Stimulated activated CD4-positive, alpha-beta T cell treated with anti-CD3 and anti-CD28 coated beads, TNF-alpha, amount 100 ng/mL, for 4 hours (primary cell): ENCODE data around the gene PCDH17.

Experiments
- DNase-seq, 3 experiments: peaks; one replicate each; pipeline ENCODE4 v3.0.0-alpha.2; 2020; ENCODE audit warnings: low read depth in 3 of 3

Gene PCDH17

DNA sequence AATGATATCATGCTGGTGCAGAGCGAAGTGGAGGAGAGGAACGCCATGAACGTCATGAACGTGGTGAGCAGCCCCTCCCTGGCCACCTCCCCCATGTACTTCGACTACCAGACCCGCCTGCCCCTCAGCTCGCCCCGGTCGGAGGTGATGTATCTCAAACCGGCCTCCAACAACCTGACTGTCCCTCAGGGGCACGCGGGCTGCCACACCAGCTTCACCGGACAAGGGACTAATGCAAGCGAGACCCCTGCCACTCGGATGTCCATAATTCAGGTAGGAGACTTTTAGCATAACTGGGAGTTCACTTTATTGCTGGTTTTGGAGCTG, 3.3 kb downstream of the PCDH17 start:
- DNase-seq = no peak

DNA sequence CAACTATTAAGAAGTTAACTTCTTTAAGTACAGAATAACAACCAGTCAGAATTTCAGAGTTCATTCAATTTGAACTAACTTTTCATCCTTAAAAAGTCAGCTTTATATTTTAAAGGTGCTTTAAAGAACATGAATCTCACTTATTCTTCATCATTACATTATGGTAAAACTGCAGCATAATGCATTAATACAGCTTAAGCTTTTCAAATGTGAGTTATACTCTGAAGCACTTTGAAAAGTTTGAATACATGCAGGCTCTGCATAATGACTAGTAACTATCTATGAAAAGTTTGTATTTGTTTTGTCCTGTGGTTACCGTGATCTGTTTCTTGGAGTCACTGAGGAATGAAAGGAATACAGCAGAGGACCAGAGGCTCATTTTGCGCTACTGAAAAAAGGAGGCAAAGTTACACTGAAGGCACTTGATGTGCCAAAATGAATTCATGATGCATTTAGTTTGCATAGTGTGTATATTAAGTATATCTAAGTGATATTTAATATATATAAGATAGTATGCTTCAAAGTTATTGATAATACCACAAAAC, 4.1 kb downstream of the PCDH17 start:
- no peak for DNase-seq

DNA sequence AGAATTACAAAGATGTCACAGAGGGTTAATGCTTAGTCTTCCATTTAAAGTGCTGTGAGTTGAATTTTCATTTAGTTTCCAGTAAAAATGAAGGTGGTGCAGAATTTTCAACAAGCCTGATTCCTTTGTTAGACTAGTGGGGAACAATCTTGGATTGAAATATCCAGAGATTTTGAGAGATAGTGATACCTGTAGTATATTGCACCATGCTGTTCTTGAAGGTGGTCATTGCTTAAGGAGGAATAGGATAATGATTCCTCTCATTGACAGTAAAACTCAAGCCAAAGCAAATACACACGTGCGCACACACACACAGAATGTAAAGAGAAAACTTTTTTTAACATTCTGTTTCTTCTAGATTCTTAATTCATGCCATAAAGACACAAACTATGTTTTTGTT, 5.3 kb downstream of the PCDH17 start:
- no peak for DNase-seq

DNA sequence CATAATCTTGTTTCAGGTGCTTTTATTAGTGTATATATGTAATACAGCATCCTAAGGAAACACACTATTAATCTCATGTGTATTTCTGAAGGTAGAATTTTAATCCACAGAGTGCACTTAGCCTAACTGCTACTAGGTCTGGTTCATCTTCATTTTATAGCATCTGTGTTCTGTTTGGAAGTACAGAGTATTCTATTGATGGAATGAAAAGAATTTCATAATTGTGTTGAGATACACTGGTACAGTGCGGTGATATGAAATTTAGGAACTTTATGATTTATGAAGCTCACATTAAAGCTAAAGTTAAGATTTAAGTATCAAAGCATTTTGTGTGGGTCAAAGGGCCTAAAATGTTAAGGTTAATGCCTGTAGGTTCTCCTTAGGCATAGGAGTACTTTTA, 6.0 kb downstream of the PCDH17 start:
- no peak for DNase-seq

DNA sequence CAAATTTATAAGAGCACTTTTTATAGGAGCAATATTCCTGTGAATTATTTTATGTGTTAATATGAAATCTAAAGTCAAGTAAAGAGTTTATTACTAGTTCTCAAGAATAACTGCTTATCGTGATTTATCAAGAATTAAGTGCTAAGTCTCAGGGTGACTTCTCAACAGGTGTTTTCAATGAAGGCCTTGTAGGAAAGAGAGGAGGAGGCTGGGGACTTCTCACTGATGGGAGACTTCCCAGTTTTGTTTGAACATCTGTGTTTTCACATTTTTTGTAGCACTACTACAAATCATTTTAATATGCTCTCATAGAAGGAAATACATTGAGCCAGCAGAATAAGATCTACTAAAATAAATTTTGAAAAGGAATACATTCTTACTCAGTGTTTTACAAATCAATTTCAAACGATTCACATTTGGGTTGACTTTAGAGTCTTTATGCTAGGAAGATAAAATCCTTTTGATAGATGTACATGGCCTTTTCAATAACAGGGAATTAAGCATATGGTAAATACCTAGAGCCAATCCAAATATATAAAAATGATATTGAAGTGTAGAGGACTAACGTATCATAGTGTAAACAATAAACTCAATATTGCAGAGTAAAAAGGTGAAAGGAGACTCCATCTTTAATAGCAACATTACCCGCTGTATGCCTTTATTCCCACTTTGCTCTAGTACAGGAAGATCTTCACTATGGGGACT, 6.8 kb downstream of the PCDH17 start:
- no peak for DNase-seq

DNA sequence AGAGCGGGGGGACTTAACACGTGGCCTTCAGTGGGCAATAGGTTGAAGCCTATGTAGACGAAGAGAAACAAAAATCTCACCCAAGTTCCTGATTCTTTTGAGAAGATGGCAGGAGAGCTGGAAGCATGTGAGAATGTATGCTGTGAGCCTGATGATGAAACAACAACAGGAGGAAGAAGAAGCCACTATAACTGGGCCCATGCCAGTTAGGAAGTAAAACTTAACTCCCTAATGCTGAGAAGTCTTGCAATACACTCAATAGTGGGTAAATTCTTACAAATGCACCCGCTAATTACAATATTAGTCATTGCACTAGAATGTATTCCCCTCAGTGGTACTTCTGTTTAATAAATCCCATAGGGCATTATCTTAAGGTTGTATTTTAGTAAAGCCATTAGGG, 9.1 kb downstream of the PCDH17 start:
- DNase-seq = no peak

DNA sequence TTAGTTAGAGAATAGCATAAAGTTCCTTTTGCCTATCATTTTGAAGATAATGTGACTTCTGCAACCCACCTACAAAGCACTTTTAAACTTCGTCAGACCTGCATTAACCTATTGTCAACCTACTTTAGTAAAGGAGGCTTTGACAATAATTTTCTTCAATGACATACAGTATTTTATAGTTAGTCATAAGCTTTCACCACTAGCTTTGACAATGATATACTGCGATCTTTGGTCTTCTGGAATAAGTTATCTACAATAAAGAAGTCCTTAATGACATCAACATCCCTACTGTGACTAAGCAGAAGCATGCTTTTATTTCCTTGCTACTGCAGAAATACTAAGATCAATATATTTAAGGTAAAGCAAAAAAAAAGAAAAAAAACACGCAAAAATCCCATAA, 9.5 kb downstream of the PCDH17 start:
- no peak for DNase-seq

DNA sequence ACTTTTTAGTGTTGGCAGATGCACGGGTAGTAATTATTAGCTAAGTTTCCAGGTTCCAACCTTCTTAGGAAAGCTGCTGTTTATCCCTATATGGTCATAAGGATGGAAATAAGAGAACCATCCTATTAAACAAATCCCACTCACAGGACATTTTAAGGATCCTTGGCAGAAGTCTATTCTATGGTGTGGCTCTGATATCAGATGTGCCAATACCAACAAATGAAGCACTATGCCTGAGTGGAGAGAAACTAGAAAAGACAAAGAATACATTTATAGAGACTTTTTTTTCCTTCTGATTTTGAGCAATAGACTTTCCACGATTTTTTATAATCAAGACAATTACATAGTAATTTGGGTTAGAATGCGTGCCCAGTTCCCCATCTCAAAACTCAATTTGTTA, 12.6 kb downstream of the PCDH17 start:
- no peak for DNase-seq

DNA sequence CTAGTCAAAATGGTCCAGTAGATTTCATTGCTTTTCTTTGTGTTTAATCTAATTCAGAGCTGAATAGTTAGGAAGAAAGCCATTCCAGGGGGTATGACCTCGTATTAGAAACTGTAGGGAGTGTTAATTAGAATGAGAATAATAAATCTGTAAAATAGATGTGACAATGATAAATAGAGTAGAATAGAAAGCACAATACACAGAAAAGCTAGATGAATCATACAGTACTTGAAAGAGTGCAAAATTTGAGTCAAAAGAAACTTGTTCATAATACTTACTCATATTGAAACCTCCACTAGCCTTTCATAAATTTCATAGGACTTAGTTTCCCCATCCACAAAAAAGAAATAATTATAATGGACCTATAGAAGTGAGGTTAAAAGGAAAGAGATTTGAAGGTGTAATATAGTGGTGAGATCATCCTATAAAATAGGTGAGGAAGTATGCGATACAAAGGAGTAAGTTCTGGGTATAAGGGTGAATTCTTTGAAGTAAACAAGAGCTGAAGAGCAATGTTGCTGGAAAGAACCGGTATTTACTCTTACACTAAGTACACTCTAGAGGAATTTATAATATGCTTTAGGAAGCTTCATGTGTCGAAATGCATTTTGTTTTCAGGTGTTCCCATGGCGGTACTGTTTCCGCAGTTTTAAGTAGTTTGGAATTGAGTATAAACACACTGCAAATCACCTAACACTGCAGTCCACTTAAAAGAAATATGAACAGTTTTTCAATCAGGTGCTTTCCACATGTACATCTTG, 21.9 kb downstream of the PCDH17 start:
- DNase-seq = no peak

DNA sequence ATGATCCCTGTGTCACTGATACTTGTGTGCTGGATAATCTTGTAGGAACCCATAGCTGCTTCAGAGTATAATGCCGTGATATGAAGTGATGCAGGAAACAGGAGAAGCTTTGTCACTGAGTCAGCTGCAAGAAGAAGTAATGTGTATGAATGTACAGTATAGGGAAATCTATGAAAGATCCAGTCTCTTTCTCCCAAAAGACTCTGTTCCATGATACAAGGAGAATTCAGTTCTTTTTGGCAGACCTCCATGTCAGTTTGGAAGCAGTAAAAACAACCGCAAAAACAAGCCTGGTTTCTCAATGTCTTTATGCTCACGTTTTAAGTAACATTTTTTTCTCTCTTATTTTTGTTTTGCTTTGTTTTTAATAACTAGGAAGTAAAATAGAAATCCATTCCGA, 33.9 kb downstream of the PCDH17 start:
- DNase-seq = no peak

DNA sequence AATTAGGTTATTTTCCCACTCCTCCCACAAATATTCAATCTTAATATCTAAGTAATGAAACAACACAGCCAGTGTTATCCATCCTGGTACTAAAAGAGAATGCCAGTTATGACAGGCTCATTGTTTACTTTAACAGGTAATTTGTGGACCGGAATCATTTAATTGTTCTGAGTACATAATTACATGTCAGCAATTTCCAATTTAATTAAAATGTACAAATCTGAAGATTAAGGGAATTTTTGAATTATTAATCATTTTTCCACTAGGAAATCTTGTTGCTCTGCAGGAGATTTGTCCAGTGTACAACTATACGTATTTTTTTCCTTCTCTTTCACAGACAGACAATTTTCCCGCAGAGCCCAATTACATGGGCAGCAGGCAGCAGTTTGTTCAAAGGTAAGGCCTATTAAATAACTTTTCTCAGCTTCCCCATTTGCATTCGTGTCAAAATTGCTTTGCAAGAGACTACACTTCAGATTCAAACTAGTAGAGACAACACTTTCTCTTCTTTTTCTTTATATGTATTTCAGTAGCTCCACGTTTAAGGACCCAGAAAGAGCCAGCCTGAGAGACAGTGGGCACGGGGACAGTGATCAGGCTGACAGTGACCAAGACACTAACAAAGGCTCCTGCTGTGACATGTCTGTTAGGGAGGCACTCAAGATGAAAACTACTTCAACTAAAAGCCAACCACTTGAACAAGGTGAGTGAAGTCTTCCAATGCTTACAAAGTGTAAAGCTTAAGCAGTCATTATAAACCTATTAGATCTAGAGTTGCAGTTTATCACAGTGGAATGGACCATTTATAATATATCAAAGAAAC, 34.8 kb downstream of the PCDH17 start:
- DNase-seq = no peak

DNA sequence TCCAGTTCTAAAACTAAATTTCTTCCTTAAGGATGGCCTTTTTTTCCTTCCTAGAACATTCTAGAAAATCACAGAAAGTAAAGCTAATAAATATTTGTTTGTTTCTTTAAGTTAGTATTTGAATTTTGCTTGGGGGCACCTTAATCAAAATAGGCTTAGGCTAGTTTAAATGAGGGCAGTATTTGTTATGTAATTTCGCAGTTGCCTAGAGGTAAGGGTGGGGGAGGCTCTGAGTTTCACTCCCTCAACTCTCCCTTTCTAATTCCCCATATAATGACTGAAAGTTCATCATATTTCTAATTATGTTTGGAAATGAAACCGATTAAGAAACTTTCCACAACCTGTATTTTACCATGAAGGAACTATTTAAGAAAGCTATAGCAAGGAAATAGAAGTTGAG, 40.6 kb downstream of the PCDH17 start:
- DNase-seq = no peak

DNA sequence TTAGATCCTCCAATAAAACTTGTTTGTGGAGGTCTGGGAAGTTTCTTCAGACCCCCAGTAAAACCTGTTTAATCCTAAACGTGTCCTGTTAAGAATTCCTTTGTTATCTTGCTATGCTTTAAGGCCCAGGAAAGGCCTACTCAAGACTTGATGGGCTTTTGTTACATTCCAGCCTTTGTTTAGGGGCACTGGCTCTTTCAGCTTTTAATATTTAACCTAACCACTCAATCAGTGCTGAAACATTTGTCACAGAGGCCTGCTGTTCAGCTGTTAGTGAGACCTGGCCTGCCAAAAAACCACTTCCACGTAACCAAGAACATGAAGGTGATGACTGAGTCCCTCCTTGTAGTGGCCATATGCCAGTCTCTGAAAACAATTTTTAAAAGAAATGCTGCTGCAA, 41.7 kb downstream of the PCDH17 start:
- no peak for DNase-seq

DNA sequence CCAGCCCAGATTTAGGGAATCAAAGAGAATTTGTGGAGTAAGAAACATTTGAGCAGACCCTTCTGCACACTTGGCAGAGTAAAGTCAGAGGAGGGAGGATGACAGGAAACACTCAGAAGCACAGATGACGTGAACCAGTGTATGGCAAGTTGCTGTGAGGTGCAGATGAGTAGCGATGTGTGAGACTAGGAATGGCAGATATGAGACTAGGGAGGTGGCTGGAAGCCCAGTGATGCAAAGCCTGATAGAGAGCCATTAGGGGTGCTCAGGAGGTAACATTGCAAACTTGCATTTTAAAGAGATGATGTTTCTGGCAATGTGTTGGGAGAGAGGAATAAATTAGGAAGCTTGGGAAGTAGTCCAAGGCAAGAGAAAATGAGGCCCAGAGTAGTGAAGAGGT, 44.0 kb downstream of the PCDH17 start:
- no peak for DNase-seq

DNA sequence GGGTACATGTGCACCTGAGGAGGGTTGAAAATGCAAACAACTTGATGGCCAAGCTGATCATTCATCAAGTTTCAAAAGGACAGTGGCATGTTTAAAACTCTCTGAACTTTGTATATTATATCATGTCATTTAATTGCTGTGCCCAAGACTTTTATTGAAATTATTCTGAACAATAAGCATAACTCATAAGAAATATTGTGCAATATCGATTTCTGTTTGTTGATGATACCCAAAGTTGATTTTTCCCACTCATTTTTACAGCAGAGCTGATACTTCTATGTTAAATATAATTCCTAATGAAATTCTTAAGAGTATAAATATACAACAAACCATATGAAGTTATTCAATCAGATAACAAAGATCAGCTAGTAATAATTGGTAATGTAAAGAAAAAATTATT, 49.1 kb downstream of the PCDH17 start:
- DNase-seq = no peak

DNA sequence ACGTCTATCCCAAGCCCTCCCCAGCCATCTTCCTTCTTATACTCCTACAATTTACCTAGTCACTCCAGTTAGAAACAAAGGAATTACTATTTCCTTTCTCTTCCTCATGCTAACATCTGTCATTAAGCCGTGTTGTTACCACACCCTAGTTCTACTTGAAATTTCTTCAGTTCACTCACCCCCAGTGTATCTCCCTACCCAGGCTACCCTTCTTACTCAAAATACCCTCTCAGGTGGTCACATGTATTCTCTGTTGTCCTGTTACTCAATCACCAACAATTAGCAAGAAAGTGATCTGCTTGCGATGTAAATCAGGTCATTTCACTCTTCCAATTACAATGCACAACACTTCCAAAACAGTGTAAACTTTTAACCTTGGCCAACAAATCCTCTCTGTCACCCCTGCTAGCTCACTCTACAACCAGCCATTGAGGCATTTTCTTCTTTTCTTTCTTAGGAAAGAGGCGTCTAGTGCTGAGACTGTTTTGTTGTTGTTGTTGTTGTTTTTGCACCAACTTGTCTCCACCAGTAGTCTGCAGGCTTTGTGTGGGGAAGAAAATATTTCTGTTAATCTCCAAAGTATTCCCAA, 50.7 kb downstream of the PCDH17 start:
- no peak for DNase-seq

DNA sequence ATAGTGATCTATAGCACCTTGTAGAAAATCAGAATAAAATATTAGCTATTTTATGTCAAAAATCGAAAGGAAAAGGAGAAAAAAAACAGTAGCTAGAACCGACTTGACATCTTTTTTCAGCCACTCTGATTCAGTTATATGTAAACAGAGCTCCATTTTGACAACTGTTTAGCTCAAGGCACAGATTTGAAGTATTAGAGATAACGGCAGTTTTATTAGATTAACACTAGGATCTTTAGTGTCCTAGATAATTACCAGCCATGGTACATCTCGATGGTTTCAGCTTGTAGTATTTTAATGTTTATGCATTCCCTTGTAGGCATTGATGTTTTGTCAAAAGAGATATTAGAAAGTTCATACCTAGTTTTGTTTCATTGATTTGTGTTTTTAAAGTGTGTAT, 67.3 kb downstream of the PCDH17 start:
- no peak for DNase-seq

DNA sequence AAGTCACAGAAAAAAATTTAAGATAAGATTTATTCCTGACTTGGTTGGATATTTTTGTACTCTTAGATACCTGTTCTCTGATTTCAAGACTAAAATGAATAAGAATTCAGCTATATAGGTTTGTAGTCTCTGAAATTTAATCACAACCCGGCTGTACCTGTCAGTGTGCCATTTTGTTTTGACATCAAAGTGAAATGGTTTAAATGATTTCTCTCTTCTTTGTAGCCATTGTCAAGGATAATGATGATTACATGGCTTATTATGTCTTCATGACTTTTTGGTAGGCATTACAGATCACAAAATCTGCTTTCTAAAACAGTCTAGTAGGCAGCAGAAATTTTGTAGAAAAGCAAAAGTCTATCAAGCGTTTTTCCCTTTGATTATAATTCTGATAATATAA, 72.5 kb downstream of the PCDH17 start:
- no peak for DNase-seq

DNA sequence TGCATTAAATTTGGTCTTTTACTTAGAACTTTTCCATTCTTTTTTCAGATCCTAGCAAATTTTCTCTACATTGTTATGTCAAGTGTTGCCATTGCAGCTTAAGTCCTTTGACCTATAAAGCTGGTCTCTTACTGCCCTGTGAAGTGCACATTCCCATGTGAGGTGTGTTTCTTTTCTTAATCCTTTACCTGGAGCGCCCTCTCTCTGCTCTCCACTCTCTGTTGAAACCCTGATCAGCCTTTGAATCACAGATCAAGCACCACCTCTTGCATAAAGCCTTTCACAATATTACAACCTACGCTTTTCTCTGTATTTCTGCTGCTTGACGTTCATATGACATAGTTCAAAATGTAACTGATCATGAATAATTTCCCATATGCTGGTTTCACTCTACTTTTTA, 84.8 kb downstream of the PCDH17 start:
- DNase-seq = no peak

DNA sequence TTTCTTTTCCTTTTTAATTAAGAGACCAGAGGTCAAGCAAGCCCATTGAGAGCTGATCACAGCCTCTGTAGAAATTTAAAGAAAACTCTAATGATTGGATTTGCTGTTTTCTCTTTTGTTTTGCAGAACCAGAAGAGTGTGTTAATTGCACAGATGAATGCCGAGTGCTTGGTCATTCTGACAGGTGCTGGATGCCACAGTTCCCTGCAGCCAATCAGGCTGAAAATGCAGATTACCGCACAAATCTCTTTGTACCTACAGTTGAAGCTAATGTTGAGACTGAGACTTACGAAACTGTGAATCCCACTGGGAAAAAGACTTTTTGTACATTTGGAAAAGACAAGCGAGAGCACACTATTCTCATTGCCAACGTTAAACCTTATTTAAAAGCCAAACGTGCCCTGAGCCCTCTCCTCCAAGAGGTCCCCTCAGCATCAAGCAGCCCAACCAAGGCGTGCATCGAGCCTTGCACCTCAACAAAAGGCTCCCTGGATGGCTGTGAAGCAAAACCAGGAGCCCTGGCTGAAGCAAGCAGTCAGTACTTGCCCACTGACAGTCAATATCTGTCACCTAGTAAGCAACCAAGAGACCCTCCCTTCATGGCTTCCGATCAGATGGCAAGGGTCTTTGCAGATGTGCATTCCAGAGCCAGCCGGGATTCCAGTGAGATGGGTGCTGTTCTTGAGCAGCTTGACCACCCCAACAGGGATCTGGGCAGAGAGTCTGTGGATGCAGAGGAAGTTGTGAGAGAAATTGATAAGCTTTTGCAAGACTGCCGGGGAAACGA, 93.1 kb downstream of the PCDH17 start:
- no peak for DNase-seq

DNA sequence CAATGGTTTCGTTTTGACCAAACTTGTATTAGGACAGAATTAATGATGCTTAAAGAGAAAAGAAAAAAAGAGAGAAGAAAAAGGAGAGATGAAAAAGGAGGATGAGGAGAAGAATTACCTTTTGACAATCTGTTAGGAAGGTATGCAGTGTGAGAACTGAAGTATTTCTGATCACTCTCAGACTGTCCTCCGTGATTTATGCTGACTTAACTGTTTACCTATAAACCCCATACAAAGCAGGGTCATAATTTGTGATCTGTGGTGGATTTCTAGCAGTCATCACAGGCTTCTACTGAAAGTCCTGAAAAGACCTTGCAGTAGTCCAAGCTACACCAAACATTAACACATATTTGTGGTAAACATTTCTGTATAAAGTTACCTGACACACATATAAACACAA, 93.9 kb downstream of the PCDH17 start:
- DNase-seq = no peak

DNA sequence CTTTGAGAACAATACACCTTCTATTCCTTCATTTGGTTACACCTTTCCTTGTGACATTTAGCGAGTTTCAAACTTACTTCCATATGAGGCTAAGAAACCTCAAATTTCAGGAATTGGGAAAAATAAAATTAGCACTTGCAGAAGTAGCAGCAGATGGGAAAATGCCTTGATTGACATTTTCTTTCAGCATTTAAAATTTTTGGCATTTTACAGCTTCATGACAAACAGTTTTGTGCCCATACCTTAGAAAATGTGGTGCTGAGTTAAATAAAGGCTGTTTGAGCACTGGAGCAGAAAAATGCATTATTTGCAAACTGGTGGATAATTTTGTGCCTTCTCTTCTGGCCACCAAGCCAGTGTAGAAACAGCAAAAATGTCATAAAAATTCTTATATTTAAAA, 95.4 kb downstream of the PCDH17 start:
- no peak for DNase-seq
